GM12864 (cell line): ENCODE data around the gene LTB.

Source experiments
- DNase-seq: peaks from one replicate; pipeline ENCODE4 v3.0.0-alpha.2; 2011; ENCODE audit warnings: low read depth
- H3K4me3 ChIP-seq: 2 replicates; pipeline ENCODE4 v1.5.1; 2011; ENCODE audit warnings: mild to moderate bottlenecking, low read depth, low read length, control low read depth
- CTCF ChIP-seq: IDR thresholded peaks from 2 replicates; pipeline ENCODE4 v1.5.1; 2011; ENCODE audit warnings: low read depth, mild to moderate bottlenecking, moderate library complexity, low read length, control low read depth, inconsistent platforms; ENCODE audit errors: missing control alignments

Gene LTB

GRCh38 chr6:31532644-31533454, 49.4 kb downstream of the LTB start:
- no peak for DNase-seq
- TF ChIP-seq CTCF, result no peak
- H3K4me3 ChIP-seq, result no peak overlapping the region

GRCh38 chr6:31531771-31532643, 50.2 kb downstream of the LTB start:
- DNase-seq, result no peak
- no peak overlapping the region for H3K4me3 ChIP-seq
- TF ChIP-seq CTCF, result no peak

GRCh38 chr6:31531162-31531561, 51.1 kb downstream of the LTB start:
- H3K4me3 ChIP-seq, result no peak overlapping the region
- DNase-seq, result no peak
- no peak for TF ChIP-seq CTCF

GRCh38 chr6:31530659-31531058, 51.6 kb downstream of the LTB start:
- no peak for DNase-seq
- TF ChIP-seq CTCF, result no peak
- H3K4me3 ChIP-seq, result no peak overlapping the region
